Esophagus muscularis mucosa (tissue), 4 donors: ENCODE data around the gene MTUS2.

Source experiments
- CTCF ChIP-seq, 3 experiments: fragments of 200-600 bp in 2 of 3; fragments of 450-650 bp in 1 of 3; sonication (generic) in 2 of 3; IDR thresholded peaks; one replicate each; pipeline ENCODE4 v1.5.1; 2017 to 2019; ENCODE audit warnings: antibody characterized with exemption in 3 of 3, mild to moderate bottlenecking in 2 of 3, moderate library complexity in 1 of 3
- EP300 ChIP-seq: sonication (generic); formaldehyde crosslinking; IDR thresholded peaks from one replicate; pipeline ENCODE4 v1.6.1; 2017; ENCODE audit warnings: antibody characterized with exemption
- POLR2A ChIP-seq: fragments of 450-650 bp; IDR thresholded peaks from one replicate; pipeline ENCODE4 v1.6.1; 2017; ENCODE audit warnings: antibody characterized with exemption, moderate library complexity, mild to moderate bottlenecking, low read depth

GRCh38 chr13:29439601-29440388, 619.7 kb downstream of the MTUS2 start:
- no peak for TF ChIP-seq POLR2A
- TF ChIP-seq CTCF (IDR thresholded peaks at IDR 0.05), result no peak
- TF ChIP-seq EP300, result no peak
